ENCODE measurements around the gene WNT7B.

WNT7B gene

GRCh38 chr22:45928726-45929368 lies 48.1 kb downstream of the WNT7B start:
- no peak for DNase-seq (ENCODE audit: low read depth in 2 of 2)

GRCh38 chr22:45927059-45927458 lies 49.9 kb downstream of the WNT7B start:
- DNase-seq (ENCODE audit: low read depth in 2 of 2), result no peak

GRCh38 chr22:45926433-45926832 lies 50.5 kb downstream of the WNT7B start:
- no peak for DNase-seq (ENCODE audit: low read depth in 2 of 2)

GRCh38 chr22:45925811-45926351 lies 51.1 kb downstream of the WNT7B start:
- DNase-seq (ENCODE audit: low read depth in 2 of 2), result no peak

GRCh38 chr22:45923835-45924234 lies 53.1 kb downstream of the WNT7B start:
- no peak for DNase-seq (ENCODE audit: low read depth in 2 of 2)

- DNase-seq (ENCODE audit: low read depth in 2 of 2), result no peak
Observed at GRCh38 chr22:45923212-45923611, 53.8 kb downstream of the WNT7B start.

- no peak for DNase-seq (ENCODE audit: low read depth in 2 of 2)
Observed at GRCh38 chr22:45922661-45923060, 54.3 kb downstream of the WNT7B start.

GRCh38 chr22:45922256-45922655 lies 54.7 kb downstream of the WNT7B start:
- no peak for DNase-seq (ENCODE audit: low read depth in 2 of 2)

GRCh38 chr22:45919504-45920286 lies 57.3 kb downstream of the WNT7B start:
- no peak for DNase-seq (ENCODE audit: low read depth in 2 of 2)

GRCh38 chr22:45918459-45919370 lies 58.2 kb downstream of the WNT7B start:
- no peak for DNase-seq (ENCODE audit: low read depth in 2 of 2)

- DNase-seq (ENCODE audit: low read depth in 2 of 2), result no peak
Observed at GRCh38 chr22:45917700-45918458, 59.1 kb downstream of the WNT7B start.

GRCh38 chr22:45917146-45917545 lies 59.8 kb downstream of the WNT7B start:
- no peak for DNase-seq (ENCODE audit: low read depth in 2 of 2)

- DNase-seq (ENCODE audit: low read depth in 2 of 2), result no peak
Observed at GRCh38 chr22:45916515-45916914, 60.4 kb downstream of the WNT7B start.

- DNase-seq (ENCODE audit: low read depth in 2 of 2), result no peak
Observed at GRCh38 chr22:45915841-45916240, 61.1 kb downstream of the WNT7B start.

GRCh38 chr22:45915151-45915550 lies 61.8 kb downstream of the WNT7B start:
- no peak for DNase-seq (ENCODE audit: low read depth in 2 of 2)

GRCh38 chr22:45914309-45914708 lies 62.7 kb downstream of the WNT7B start:
- no peak for DNase-seq (ENCODE audit: low read depth in 2 of 2)

GRCh38 chr22:45912910-45913309 lies 64.1 kb downstream of the WNT7B start:
- no peak for DNase-seq (ENCODE audit: low read depth in 2 of 2)

GRCh38 chr22:45911601-45912271 lies 65.2 kb downstream of the WNT7B start:
- DNase-seq (ENCODE audit: low read depth in 2 of 2), result no peak

- DNase-seq (ENCODE audit: low read depth in 2 of 2), result no peak
Observed at GRCh38 chr22:45910928-45911467, 66.0 kb downstream of the WNT7B start.

- no peak for DNase-seq (ENCODE audit: low read depth in 2 of 2)
Observed at GRCh38 chr22:45908961-45909360, 68.0 kb downstream of the WNT7B start.

Data from stimulated activated CD4-positive, alpha-beta T cell treated with anti-CD3 and anti-CD28 coated beads, Interleukin-12 subunit alpha, Interleukin-12 subunit beta, amount 100 ng/mL, for 24 hours (primary cell).